ENCODE data around the gene QSOX2. TPM values are rescaled to one million over a fixed set of nuclear protein-coding genes. Genes with fewer than 3 reads are reported as not detected.

Gene QSOX2
- total RNA-seq, 1 experiment from 2014 or later, result 34.6 TPM

DNA sequence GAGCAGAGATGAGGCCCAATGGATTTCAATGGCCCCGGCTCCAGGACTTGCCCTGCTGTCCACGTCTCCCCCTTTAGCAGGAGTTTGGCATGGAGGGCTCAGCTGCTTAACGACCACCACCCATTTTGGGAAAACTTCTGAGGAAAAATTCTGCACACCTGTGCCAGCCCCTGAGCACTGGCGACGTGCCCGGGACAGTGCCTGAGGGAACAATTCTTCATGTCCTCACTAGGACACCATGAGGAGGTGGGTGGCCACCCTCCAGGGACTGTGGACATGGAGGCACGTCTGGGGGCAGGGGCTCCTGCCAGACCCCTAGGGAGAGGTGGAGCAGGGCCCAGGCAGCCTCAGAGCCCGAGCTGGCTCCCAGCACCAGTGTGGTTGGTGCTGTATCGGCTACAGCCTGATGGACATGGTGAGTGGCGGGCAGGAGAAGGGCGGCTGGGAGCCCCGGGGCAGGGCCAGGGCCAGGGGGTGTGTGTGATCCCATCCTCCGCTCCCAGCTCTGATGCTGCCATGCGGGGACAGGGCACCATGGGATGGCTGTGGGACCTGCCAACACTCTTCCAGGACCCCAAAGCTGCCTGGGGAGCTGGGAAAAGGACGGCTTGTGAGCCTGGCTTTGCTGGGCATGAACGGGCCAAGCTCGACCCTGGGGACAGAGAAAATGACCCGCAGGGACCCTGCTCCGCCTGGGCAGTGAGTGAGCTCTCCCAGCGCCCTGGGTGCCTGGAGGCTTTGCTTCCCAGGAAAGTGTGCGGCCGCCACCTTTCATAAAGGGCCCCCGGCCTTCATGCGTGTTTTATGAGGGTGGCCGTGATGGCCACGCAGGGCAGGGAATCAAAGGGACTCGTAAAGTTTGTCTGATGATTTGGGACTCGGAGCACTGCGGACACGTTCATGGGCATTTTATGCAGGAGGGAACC is 3.6 kb upstream of the QSOX2 start:
- BruUV-seq (replicated peaks), result no TSS peak
- Histone ChIP-seq H3K27me3 (ENCODE audit: insufficient read depth, low read length) (no peaks in the 10 kb centered on the region), H3K4me3 (replicated peaks in 1 of 2; ENCODE audit: low read depth in 1 of 2, low read length in 2 of 2) (no peak overlapping the region), H3K9me3 (ENCODE audit: control insufficient read depth in 1 of 2, insufficient read depth in 1 of 2, low read depth in 1 of 2, low read length in 2 of 2) (no peaks in the 10 kb centered on the region), H3K9me2 (ENCODE audit: insufficient read depth) (no peaks in the 10 kb centered on the region), H2AFZ (ENCODE audit: low read depth, low read length, poor library complexity, severe bottlenecking) (no peak overlapping the region), H3K27ac (ENCODE audit: low read depth, low read length) (no peak overlapping the region), H3K4me2 (ENCODE audit: low read length) (no peak overlapping the region), H3K79me2 (ENCODE audit: insufficient read depth, low read length) (peaks cover 12% of the 10 kb centered on the region), H3K9ac (ENCODE audit: low read length) (no peak overlapping the region), H3K4me1 (ENCODE audit: control insufficient read depth in 1 of 2, insufficient read depth in 2 of 2, low read length in 2 of 2) (peaks cover 10 to 14% of the 10 kb centered on the region in 2 experiments), H4K20me1 (ENCODE audit: insufficient read depth) (peaks cover under 1% of the 10 kb centered on the region; the same call in 1 of the 2 replicates), H3K36me3 (ENCODE audit: control insufficient read depth in 1 of 2, insufficient read depth in 2 of 2, low read length in 2 of 2) (no peaks in the 10 kb centered on the region)
- DNase-seq (ENCODE audit: low read depth, low spot score) (no peak), ATAC-seq (no peak)
- TF ChIP-seq CEBPB (IDR thresholded peaks at IDR 0.05; ENCODE audit: low read depth) (no peak), JUND (IDR thresholded peaks at IDR 0.05) (no peak), EZH2phosphoT487 (IDR thresholded peaks at IDR 0.05; ENCODE audit: borderline replicate concordance) (no peak)
- intact Hi-C loops (cut with micrococcal nuclease), result no loop called here
- CTCF ChIA-PET, result interaction anchor here (1.1 kb wide), 1 partner anchor 18 kb away, joined by 4 read pairs; no protein-coding TSS in a partner anchor
- POLR2A ChIA-PET, result no interaction called here
- RAD21 ChIA-PET (ENCODE audit: low non-redundant PET in 1 of 2, low total read pairs in 2 of 2, uncharacterized antibody in 2 of 2, unreplicated experiment in 2 of 2), result no interaction called here

DNA sequence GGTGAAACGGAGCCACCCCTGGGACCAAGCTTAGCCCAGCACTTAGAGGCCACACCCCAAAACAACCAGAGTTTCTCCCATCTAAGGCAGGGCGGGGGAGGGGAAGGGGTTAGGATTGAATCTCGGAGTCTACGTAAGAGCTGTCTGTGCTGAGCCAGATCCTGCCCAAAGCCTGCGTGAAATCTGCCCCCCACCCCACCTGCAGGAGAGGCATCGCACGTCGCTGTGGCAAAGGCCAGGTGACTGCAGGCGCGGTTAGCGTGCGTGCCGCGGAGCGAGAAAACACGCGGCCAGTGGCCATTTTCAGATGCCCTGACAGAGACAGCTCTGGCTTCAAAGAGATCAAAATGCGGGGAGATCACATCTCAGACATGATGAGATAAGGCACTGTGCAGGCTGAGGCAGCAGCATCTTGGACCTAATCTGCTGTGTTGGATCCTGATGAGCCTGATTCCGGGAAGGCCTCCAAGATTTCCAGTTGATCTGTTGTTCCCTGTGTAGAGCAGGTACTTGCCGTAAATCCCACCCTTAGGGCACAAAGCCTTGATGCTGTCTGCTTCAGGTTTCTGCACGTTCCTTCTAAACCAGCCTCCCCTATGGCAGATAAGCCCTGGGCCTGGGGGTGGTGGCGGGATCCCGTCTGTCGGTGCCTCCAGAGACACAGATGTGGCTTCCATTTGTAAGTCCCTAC is 2.5 kb upstream of the QSOX2 start:
- BruUV-seq (replicated peaks), result no TSS peak
- POLR2A ChIA-PET, result no interaction called here
- H3K9me2 ChIP-seq (ENCODE audit: insufficient read depth), result no peaks in the 10 kb centered on the region
- intact Hi-C loops (cut with micrococcal nuclease), result no loop called here
- H3K27me3 ChIP-seq (ENCODE audit: insufficient read depth, low read length), result no peaks in the 10 kb centered on the region
- H4K20me1 ChIP-seq (ENCODE audit: insufficient read depth), result peaks cover 7% of the 10 kb centered on the region; the same call in 1 of the 2 replicates
- H3K4me2 ChIP-seq (ENCODE audit: low read length), result no peak overlapping the region
- RAD21 ChIA-PET (ENCODE audit: low non-redundant PET in 1 of 2, low total read pairs in 2 of 2, uncharacterized antibody in 2 of 2, unreplicated experiment in 2 of 2), result no interaction called here
- H3K4me3 ChIP-seq (replicated peaks in 1 of 2; ENCODE audit: low read depth in 1 of 2, low read length in 2 of 2), result no peak overlapping the region
- peaks cover 0 to 4% of the 10 kb centered on the region in 2 experiments; a peak in 1 of 4 replicates for H3K36me3 ChIP-seq (ENCODE audit: control insufficient read depth in 1 of 2, insufficient read depth in 2 of 2, low read length in 2 of 2)
- CTCF ChIA-PET, result no interaction called here
- H3K79me2 ChIP-seq (ENCODE audit: insufficient read depth, low read length), result peaks cover 23% of the 10 kb centered on the region
- peaks cover 16 to 24% of the 10 kb centered on the region in 2 experiments for H3K4me1 ChIP-seq (ENCODE audit: control insufficient read depth in 1 of 2, insufficient read depth in 2 of 2, low read length in 2 of 2)
- H3K9ac ChIP-seq (ENCODE audit: low read length), result no peak overlapping the region
- no peaks in the 10 kb centered on the region for H3K9me3 ChIP-seq (ENCODE audit: control insufficient read depth in 1 of 2, insufficient read depth in 1 of 2, low read depth in 1 of 2, low read length in 2 of 2)
- TF ChIP-seq CBX3 (IDR thresholded peaks at IDR 0.05; ENCODE audit: low read depth) (no peak), POLR2AphosphoS5 (IDR thresholded peaks at IDR 0.05; ENCODE audit: low read depth, low read length) (no peak), SRF (IDR thresholded peaks at IDR 0.05; ENCODE audit: low read depth) (no peak), ELF1 (IDR thresholded peaks at IDR 0.05; ENCODE audit: borderline replicate concordance, low read depth) (no peak)
- TF ChIP-seq, protein P1, sequence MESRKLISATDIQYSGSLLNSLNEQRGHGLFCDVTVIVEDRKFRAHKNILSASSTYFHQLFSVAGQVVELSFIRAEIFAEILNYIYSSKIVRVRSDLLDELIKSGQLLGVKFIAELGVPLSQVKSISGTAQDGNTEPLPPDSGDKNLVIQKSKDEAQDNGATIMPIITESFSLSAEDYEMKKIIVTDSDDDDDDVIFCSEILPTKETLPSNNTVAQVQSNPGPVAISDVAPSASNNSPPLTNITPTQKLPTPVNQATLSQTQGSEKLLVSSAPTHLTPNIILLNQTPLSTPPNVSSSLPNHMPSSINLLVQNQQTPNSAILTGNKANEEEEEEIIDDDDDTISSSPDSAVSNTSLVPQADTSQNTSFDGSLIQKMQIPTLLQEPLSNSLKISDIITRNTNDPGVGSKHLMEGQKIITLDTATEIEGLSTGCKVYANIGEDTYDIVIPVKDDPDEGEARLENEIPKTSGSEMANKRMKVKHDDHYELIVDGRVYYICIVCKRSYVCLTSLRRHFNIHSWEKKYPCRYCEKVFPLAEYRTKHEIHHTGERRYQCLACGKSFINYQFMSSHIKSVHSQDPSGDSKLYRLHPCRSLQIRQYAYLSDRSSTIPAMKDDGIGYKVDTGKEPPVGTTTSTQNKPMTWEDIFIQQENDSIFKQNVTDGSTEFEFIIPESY (IDR thresholded peaks at IDR 0.05; ENCODE audit: extremely low read depth, insufficient replicate concordance, low read length), result no peak
- ATAC-seq (no peak), DNase-seq (ENCODE audit: low read depth, low spot score) (no peak)
- H3K27ac ChIP-seq (ENCODE audit: low read depth, low read length), result no peak overlapping the region
- no peak overlapping the region for H2AFZ ChIP-seq (ENCODE audit: low read depth, low read length, poor library complexity, severe bottlenecking)
